Raji (cell line): ENCODE measurements around the gene RMND5B.
A peak's percentile ranks its signal among the peaks of the same experiment; 100 is the strongest.

Experiments used
- POLR2A ChIP-seq: IDR thresholded peaks from 2 replicates; pipeline ENCODE4 v1.6.1; 2011; ENCODE audit warnings: low read depth, low read length, control low read depth; ENCODE audit not compliant: insufficient read depth

Gene RMND5B

GRCh38 chr5:178130576-178131445 lies at the start of gene RMND5B:
Gene RMND5B, plus strand, starts transcription at chr5:178131014. Its CDS starts 7,106 bp downstream, at chr5:178138120.
- TF ChIP-seq POLR2A = peak; percentile 59

DNA sequence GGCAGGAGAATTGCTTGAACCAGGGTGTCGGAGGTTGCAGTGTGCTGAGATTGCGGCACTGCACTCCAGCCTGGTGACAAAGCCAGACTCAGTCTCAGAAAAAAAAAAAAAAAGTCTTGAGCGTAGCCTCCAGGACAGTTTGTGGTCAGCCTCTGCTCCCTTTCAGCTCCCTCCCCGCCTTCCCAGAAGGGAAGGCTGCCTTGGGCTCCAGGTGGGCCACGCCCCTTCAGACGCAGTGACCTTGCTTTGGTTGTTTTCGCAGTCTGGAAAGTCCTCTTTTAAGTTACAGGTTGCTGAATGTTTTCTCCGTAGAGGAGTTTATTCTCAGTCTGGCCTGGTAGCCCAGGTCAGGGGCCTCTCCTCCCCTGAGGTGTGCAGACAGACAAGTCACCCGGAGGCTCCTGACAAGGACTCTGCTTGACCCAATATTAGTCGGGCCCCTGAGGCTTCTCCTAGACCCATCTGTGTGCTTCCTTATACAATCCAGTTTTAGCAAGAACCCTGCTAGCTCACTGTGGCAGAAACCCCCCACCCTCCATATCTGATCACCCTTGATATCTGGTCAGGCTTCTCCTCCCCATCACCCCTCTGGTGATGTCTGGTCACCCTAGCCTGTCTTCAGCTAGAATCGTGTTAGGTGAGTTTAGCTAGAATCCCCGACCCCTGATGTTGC lies 49.1 kb upstream of the RMND5B start:
- no peak for TF ChIP-seq POLR2A

DNA sequence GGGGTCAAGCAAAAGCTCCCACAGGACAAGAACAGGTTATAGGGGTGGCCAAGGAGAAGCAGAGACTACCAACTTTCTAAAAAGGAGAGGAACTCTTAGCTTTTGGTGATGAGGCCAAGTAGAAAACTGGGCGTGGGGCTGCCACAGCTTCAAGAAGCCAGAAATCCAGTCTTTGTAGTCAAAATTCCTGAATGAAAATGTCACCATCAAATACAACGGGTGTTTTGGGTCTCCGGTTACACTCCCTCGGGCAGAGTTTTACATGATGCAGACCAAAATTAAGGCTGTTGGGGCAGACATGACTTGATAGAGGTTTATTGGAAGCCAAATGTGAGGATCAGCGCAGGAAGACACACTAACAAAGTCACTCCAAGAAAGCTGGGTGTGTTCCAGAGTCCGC lies 46.9 kb upstream of the RMND5B start:
- no peak for TF ChIP-seq POLR2A

DNA sequence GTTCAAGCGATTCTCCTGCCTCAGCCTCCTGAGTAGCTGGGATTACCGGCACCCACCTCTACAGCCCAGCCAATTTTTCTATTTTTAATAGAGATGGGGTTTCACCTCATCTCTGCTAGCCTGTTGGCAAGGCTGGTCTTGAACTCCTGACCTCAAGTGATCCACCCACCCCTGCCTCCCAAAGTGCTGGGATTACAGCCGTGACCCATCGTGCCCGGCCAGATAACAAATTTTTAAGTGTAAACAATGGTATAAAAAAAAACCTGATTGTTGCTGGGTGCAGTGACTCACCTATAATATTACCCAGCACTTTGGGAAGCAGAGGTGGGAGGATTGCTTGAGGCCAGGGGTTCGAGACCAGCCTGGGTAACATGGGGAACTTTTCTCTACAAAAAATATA lies 45.5 kb upstream of the RMND5B start:
- no peak for TF ChIP-seq POLR2A

- TF ChIP-seq POLR2A = no peak
Observed at GRCh38 chr5:178086266-178086665, 44.5 kb upstream of the RMND5B start.

- no peak for TF ChIP-seq POLR2A
Observed at GRCh38 chr5:178090856-178091255, 40.0 kb upstream of the RMND5B start.

DNA sequence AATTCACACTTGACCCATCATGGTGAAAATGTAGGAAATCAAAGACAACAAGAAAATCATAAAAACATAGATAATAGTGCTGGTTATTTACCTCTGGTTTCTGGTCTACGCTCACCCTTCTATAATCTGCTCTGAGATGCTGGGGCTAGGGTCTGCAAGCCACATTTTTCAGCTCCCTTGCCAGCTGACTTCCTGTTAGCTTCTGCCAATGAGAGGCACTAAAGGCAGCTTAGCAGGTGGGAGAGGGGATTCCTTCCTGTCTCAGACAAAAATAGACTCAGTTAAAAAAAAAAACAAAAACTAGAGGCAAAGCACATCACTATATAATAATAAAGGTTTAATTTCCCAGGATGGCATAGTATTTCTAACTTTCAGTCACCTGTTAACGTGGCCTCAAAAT lies 37.7 kb upstream of the RMND5B start:
- no peak for TF ChIP-seq POLR2A

- no peak for TF ChIP-seq POLR2A
Observed at GRCh38 chr5:178094345-178094744, 36.5 kb upstream of the RMND5B start.

GRCh38 chr5:178098685-178099084 lies 32.1 kb upstream of the RMND5B start:
- TF ChIP-seq POLR2A = no peak

- TF ChIP-seq POLR2A = no peak
Observed at GRCh38 chr5:178103612-178104011, 27.2 kb upstream of the RMND5B start.

GRCh38 chr5:178104492-178104891 lies 26.3 kb upstream of the RMND5B start:
- no peak for TF ChIP-seq POLR2A

DNA sequence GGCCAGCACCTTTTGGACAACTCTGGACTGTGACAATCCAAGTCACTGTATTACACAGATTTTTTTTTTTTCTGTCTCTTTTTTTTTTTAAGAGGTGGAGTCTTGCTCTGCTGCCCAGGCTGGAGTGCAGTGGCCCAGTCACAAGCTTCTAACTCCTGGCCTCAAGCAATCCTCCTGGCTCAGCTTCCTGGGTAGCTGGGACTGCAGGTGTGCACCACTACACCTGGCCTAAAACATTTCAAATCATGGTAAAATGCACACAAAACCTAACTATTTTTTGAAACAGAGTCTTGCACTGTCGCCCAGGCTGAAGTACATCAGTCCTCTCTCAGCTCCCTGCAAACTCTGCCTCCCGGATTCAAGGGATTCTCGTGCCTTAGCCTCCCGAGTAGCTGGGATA lies 24.7 kb upstream of the RMND5B start:
- TF ChIP-seq POLR2A = no peak

DNA sequence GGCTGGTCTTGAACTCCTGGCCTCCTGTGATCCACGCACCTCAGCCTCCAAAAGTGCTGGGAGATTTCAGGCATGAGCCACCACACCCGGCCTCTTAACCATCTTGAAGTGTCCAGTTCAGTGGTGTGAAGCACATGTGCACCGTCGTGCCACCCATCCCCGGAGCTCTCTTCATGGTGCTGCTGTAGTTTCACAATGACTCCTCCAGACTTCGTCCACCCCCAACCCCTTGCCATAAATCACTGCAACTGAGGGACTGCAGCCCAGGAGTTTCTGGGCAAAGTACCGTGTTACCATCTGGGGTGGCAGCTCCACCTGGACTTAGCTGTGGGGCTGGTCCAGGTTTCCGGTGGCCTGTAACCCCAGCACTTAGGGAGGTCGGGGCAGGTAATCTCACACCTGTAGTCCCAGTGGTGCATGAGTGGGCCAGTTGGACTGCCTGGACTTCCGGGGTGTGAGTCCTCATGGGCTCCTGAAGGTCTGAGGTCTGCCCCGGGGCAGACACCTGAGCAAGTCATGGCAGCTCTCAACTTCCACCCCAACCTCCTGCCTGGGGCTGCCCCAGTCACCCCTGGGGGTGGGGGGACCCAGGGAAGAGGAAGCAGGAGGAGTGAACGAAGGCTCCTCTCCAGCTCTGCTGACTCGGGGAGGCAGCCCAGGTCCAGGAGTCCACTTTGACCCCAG lies 24.1 kb upstream of the RMND5B start:
- no peak for TF ChIP-seq POLR2A

DNA sequence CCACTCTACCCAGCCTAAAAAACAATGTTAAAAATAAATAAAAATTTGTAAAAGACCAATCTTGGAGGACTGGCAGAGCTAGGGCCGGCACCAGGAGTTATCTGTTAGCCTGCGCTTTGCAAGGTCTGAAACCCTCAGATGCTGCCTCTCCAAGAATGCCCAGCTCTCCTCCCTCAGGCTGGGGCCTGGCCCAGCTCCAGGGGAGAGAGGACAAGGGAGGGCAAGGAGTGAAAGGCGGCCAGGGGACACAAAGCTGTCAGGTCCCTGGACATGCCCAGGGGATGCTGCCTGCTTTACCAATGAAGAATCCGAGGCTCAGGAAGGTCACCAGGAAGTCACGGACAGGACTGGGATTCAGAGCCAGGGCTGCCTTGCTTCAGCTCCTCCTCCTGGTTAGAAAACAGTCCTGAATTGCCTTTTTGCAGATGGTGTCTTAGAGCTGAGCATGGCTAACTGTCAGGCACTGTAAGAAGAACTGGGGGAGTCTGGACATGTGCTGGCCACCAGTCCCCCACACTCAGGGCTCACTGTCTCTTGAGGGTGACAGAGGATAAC lies 23.0 kb upstream of the RMND5B start:
- no peak for TF ChIP-seq POLR2A

DNA sequence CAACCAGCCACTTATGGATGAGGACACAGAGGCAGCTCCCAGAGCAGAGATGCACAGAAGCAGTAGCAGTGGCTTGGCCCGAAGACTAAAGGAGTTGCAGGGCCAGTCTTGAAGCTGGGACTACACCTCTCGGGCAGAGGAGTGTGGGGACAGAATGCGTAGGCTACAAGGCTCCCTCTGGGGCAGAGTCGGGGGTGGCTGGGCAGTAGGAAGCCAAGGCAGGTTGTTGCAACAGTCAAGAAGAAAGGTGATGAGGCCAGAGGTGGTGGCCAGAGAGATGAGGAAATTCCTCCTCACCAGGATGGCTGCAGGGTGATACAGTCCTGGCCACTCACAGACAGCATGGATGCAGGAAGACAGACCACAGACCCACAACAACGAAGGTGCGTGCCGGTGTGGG lies 22.4 kb upstream of the RMND5B start:
- TF ChIP-seq POLR2A = no peak
